Right renal pelvis (tissue), 4 donors: ENCODE measurements around the gene LMBR1. TPM values are rescaled to one million over a fixed set of nuclear protein-coding genes. Genes with fewer than 3 reads are reported as not detected.
"Not testable (repeated sequence)": the region's sequence is repeated elsewhere in the genome, so short reads cannot be mapped to it uniquely, and the experiment has no call there.

ENCODE experiments used
- DNase-seq, 4 donors: peaks; one replicate each; pipeline ENCODE4 v3.0.0-alpha.2; 2013; ENCODE audit warnings: low read depth in 4 of 4, low spot score in 3 of 4, missing footprints in 1 of 4
- polyA plus RNA-seq, 4 donors: library from polyadenylated mRNA; unstranded; fragments of 120-200 nt; gene quantifications; one replicate each; pipeline ENCODE4 v1.2.1, GENCODE V29; 2013; ENCODE audit not compliant: insufficient read length in 4 of 4

Gene LMBR1, protein sequence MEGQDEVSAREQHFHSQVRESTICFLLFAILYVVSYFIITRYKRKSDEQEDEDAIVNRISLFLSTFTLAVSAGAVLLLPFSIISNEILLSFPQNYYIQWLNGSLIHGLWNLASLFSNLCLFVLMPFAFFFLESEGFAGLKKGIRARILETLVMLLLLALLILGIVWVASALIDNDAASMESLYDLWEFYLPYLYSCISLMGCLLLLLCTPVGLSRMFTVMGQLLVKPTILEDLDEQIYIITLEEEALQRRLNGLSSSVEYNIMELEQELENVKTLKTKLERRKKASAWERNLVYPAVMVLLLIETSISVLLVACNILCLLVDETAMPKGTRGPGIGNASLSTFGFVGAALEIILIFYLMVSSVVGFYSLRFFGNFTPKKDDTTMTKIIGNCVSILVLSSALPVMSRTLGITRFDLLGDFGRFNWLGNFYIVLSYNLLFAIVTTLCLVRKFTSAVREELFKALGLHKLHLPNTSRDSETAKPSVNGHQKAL
- 10 to 100 TPM; 44.2 to 56.2 (median 51.4) TPM for polyA plus RNA-seq

- DNase-seq, result peak; percentile 84 to 91 (median 89)
Measured at GRCh38 chr7:156892821-156893706, at the start of gene LMBR1. Gene LMBR1, minus strand, starts transcription at chr7:156893183. Its CDS starts 190 bp downstream, at chr7:156892993.

DNA sequence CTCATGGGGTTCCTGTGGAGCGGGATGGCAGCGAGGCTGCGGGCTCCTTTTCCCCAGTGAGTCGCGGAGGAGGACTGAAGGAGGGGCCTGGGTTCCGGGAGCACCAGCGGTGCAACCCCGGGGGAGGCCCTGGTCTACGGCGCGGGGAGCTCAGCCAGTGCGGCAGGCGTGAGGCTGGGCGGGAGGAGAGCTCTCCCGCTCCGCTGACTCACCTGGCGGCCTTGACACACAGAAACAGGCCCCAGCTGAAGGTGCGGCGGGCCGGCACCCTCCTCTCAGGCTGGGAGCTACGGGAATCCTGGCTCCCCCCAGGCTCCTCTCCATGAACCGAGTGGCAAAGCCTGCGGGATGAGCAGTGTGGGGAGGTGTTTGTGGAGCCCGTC is 49.7 kb upstream of the LMBR1 start:
- DNase-seq, result no peak

- DNase-seq, result no peak
Measured at GRCh38 chr7:156941393-156942182, 48.6 kb upstream of the LMBR1 start.

DNA sequence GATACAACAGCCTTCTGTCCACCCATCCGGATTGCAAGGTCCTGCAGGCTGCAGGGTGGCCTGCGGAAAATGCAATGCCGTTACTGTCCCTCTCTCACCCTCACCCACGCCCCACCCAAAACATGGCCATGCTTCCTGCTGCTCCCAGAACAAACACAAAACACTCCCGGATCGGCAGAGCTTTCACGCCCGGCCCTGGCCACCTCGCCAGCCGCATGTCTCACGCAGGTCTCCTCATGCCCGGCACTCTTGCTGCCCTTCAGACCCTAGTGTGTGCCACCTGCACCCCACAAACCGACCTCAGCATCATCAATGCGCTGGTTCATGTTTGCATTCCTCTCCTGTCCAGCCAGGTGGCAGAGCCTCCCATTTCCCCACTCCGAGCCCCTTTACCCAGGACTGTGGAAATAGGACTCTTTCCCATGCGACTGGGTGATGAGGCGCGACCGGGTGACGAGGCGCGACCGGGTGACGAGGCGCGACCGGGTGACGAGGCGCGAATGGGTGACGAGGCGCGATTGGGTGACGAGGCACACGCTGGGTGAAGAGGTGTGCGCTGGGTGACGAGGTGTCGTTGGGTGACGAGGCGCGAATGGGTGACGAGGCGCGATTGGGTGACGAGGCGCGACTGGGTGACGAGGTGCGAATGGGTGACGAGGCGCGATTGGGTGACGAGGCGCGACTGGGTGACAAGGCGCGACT is 47.6 kb upstream of the LMBR1 start:
- DNase-seq, result no peak

GRCh38 chr7:156936766-156937165 is 43.8 kb upstream of the LMBR1 start:
- DNase-seq, result not testable (repeated sequence)

GRCh38 chr7:156935250-156935649 is 42.3 kb upstream of the LMBR1 start:
- no peak for DNase-seq

GRCh38 chr7:156932006-156932405 is 39.0 kb upstream of the LMBR1 start:
- no peak for DNase-seq

- no peak for DNase-seq
Measured at GRCh38 chr7:156929789-156930539, 37.0 kb upstream of the LMBR1 start.

DNA sequence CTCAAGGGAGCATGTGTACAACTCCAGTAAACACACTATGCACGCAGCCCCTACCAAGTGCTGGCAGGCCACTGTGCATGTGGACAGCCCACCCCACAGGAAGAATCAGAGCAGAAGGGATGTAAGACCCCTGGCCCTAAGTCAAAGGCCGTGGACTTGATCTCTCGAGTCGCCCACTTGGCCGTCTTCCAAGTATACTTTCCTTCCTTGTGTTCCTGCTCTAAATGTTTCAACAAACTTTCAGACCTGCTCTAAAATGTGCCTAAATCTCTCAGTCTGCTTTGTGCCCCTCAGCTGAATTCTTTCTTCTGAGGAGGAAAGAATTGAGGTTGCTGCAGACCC is 35.4 kb upstream of the LMBR1 start:
- DNase-seq, result no peak

GRCh38 chr7:156927571-156928405 is 34.8 kb upstream of the LMBR1 start:
- DNase-seq, result no peak

GRCh38 chr7:156925821-156926220 is 32.8 kb upstream of the LMBR1 start:
- DNase-seq, result not testable (repeated sequence)

DNA sequence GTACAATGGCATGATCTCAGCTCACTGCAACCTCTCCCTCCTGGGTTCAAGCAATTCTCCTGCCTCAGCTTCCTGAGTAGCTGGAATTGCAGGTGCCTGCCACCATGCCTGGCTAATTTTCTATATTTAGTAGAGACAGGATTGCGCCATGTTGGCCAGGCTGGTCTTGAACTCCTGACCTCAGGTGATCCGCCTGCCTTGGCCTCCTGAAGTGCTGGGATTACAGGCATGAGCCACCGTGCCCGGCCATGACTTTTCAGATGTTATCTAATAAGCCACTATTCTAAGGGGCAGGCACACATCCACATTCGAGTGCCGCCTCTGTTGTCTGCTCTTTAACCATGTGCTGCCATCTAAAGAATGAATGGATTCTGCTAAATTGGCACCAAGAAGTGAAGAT is 29.3 kb upstream of the LMBR1 start:
- not testable (repeated sequence) for DNase-seq

DNA sequence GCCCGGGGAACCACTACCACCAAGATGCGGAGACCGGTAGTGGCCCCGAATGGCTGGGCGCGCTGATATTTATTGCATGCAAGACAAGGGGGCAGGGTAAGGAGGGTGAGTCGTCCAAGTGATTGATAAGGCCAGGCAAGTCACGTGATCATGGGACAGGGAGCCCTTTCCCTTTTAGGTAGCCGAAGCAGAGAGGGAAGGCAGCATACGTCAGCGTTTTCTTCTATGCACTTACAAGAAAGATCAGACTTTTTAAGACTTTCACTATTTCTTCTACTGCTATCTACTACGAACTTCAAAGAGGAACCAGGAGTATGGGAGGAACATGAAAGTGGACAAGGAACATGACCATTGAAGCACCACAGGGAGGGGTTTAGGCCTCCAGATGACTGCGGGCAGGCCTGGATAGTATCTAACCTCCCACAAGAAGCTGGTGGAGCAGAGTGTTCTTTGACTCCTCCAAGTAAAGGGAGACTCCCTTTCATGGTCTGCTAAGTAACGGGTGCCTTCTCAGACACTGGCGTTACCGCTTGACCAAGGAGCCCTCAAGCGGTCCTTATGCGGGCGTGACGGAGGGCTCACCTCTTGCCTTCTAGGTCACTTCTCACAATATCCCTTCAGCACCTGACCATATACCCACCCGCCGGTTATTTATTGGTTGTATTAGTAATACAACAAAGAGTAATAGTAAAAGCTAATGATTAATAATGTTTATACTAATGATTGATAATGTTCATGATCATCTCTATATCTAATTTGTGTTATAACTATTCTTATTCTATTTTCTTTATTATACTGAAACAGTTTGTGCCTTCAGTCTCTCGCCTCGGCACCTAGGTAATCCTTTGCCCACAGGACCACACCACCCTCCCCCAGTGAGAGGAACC is 27.7 kb upstream of the LMBR1 start:
- not testable (repeated sequence) for DNase-seq

DNA sequence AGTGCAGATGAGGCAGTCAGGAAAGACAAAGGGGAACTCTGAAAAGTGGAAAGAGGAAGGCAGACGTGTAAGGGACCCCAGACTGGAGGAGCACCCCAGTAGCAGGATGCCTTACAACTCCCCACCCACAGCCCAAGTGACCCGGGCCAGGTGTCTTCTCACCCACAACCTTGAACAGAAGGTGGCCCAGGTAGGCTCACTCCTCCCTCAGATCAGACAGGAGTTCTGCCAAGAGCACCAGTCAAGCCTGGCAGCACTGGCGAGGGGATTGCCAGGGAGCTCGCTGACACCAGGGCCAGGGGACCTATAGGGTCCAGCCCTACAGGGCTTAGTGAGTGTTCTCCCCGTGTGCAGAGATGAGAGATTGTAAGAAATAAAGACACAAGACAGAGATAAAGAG is 27.1 kb upstream of the LMBR1 start:
- no peak for DNase-seq

GRCh38 chr7:156919132-156919713 is 26.2 kb upstream of the LMBR1 start:
- DNase-seq, result no peak

- DNase-seq, result no peak
Measured at GRCh38 chr7:156918635-156919034, 25.7 kb upstream of the LMBR1 start.
